GM23338 (cell line): ENCODE measurements around the gene TNIP3. TPM values are rescaled to one million over a fixed set of nuclear protein-coding genes. Genes with fewer than 3 reads are reported as not detected.

Experiments used
- ATAC-seq: fragments of 200-7000 bp; cut with Tn5 transposase; 3 replicates; pipeline ENCODE4 v1.9.1; 2020
- DNase-seq: peaks from one replicate; pipeline ENCODE4 v3.0.0-alpha.2; 2015; ENCODE audit warnings: low spot score
- H2AFZ ChIP-seq: fragments of 200-600 bp; sonication (generic); 2 replicates; pipeline ENCODE4 v1.8.0; 2016; ENCODE audit warnings: antibody characterized with exemption, mild to moderate bottlenecking, moderate library complexity
- H3F3A ChIP-seq: fragments of 200-600 bp; sonication (generic); replicated peaks from 2 replicates; pipeline ENCODE4 v1.8.0; 2017; ENCODE audit warnings: antibody characterized with exemption, mixed run types, low read depth
- H3K27ac ChIP-seq: fragments of 200-600 bp; sonication (generic); 2 replicates; pipeline ENCODE4 v1.6.1; 2016; ENCODE audit warnings: low read depth
- H3K27me3 ChIP-seq: fragments of 200-600 bp; sonication (generic); 2 replicates; pipeline ENCODE4 v1.8.0; 2016; ENCODE audit warnings: mild to moderate bottlenecking, mixed run types, moderate library complexity; ENCODE audit not compliant: insufficient read depth
- H3K36me3 ChIP-seq: fragments of 200-600 bp; sonication (generic); 2 replicates; pipeline ENCODE4 v1.8.0; 2016; ENCODE audit warnings: mild to moderate bottlenecking; ENCODE audit not compliant: insufficient read depth
- H3K4me1 ChIP-seq: fragments of 200-600 bp; sonication (generic); 2 replicates; pipeline ENCODE4 v1.8.0; 2016; ENCODE audit warnings: mild to moderate bottlenecking, moderate library complexity; ENCODE audit not compliant: insufficient read depth
- H3K4me2 ChIP-seq: fragments of 200-600 bp; sonication (generic); 2 replicates; pipeline ENCODE4 v1.7.1; 2017; ENCODE audit warnings: mixed run types
- H3K4me3 ChIP-seq: fragments of 200-600 bp; sonication (generic); 2 replicates; pipeline ENCODE4 v1.6.1; 2016; ENCODE audit warnings: mixed run types
- H3K79me2 ChIP-seq: fragments of 200-600 bp; sonication (generic); replicated peaks from 2 replicates; pipeline ENCODE4 v1.8.0; 2017; ENCODE audit warnings: mild to moderate bottlenecking; ENCODE audit not compliant: insufficient read depth
- H3K9me2 ChIP-seq: fragments of 200-600 bp; sonication (generic); 2 replicates; pipeline ENCODE4 v1.8.0; 2017; ENCODE audit not compliant: insufficient read depth
- H4K20me1 ChIP-seq: fragments of 200-600 bp; sonication (generic); replicated peaks from 2 replicates; pipeline ENCODE4 v1.8.0; 2017; ENCODE audit warnings: mild to moderate bottlenecking; ENCODE audit not compliant: insufficient read depth
- H3K27ac Mint-ChIP-seq: 2 replicates; pipeline ENCODE4 v1.8.0; 2020; ENCODE audit warnings: inconsistent platforms, mild to moderate bottlenecking, moderate library complexity, mixed read lengths
- H3K27me3 Mint-ChIP-seq: 3 replicates; pipeline ENCODE4 v1.8.0; 2022; ENCODE audit warnings: low read depth, mild to moderate bottlenecking, moderate library complexity, mixed read lengths, inconsistent platforms; ENCODE audit not compliant: insufficient read depth, poor library complexity
- H3K36me3 Mint-ChIP-seq: 3 replicates; pipeline ENCODE4 v1.8.0; 2021; ENCODE audit warnings: low read depth, mild to moderate bottlenecking, inconsistent platforms, moderate library complexity, mixed read lengths
- H3K4me1 Mint-ChIP-seq: 3 replicates; pipeline ENCODE4 v1.8.0; 2020; ENCODE audit warnings: mild to moderate bottlenecking, inconsistent platforms, mixed read lengths
- H3K4me3 Mint-ChIP-seq: 3 replicates; pipeline ENCODE4 v1.8.0; 2021; ENCODE audit warnings: moderate library complexity, mild to moderate bottlenecking, inconsistent platforms, mixed read lengths
- H3K9me3 Mint-ChIP-seq: 3 replicates; pipeline ENCODE4 v1.8.0; 2020; ENCODE audit warnings: moderate library complexity, mild to moderate bottlenecking, inconsistent platforms, mixed read lengths
- CREB1 ChIP-seq: fragments of 250-450 bp; sonication (Bioruptor Pico); IDR thresholded peaks from 2 replicates; pipeline ENCODE4 v1.5.0; 2020; ENCODE audit warnings: low read depth, mild to moderate bottlenecking, moderate library complexity
- CTCF ChIP-seq, 2 experiments: fragments of 200-600 bp in 1 of 2; sonication (generic) in 1 of 2; conservative IDR thresholded peaks; 2 replicates each; pipeline versions ENCODE4 v1.5.1 to v1.6.1; 2016 to 2017; ENCODE audit warnings: antibody characterized with exemption in 2 of 2, low read depth in 2 of 2, mild to moderate bottlenecking in 2 of 2, moderate library complexity in 1 of 2
- EZH2 ChIP-seq: fragments of 200-600 bp; sonication (generic); IDR thresholded peaks from one replicate; pipeline ENCODE4 v1.8.0; 2017; ENCODE audit warnings: antibody characterized with exemption, mild to moderate bottlenecking, low read depth; ENCODE audit not compliant: unreplicated experiment
- EZH2phosphoT487 ChIP-seq: fragments of 200-600 bp; sonication (generic); IDR thresholded peaks from one replicate; pipeline ENCODE4 v1.8.1; 2018; ENCODE audit warnings: antibody characterized with exemption; ENCODE audit not compliant: unreplicated experiment
- JUNB ChIP-seq: IDR thresholded peaks from one replicate; pipeline ENCODE4 v1.6.1; 2016; ENCODE audit warnings: antibody characterized with exemption; ENCODE audit not compliant: unreplicated experiment
- NANOG ChIP-seq: IDR thresholded peaks from 2 replicates; pipeline ENCODE4 v1.6.1; 2016; ENCODE audit warnings: antibody characterized with exemption, borderline replicate concordance
- POLR2AphosphoS5 ChIP-seq: IDR thresholded peaks from 2 replicates; pipeline ENCODE4 v1.6.1; 2016; ENCODE audit warnings: antibody characterized with exemption, low read depth
- STAT1 ChIP-seq: IDR thresholded peaks from one replicate; pipeline ENCODE4 v1.6.1; 2016; ENCODE audit warnings: antibody characterized with exemption; ENCODE audit not compliant: unreplicated experiment
- ZNF114 ChIP-seq: fragments of 250-450 bp; sonication (Bioruptor Pico); IDR thresholded peaks from 2 replicates; pipeline ENCODE4 v1.5.0; 2020; ENCODE audit warnings: mild to moderate bottlenecking, moderate library complexity
- ZNF331 ChIP-seq: fragments of 250-450 bp; sonication (Bioruptor Pico); IDR thresholded peaks from 2 replicates; pipeline ENCODE4 v1.5.0; 2020; ENCODE audit warnings: low read depth, mild to moderate bottlenecking, moderate library complexity
- ZNF462 ChIP-seq: fragments of 250-450 bp; sonication (Bioruptor Pico); IDR thresholded peaks from 2 replicates; pipeline ENCODE4 v1.5.0; 2020; ENCODE audit warnings: mild to moderate bottlenecking, moderate library complexity
- polyA plus RNA-seq: library from polyadenylated mRNA; unstranded; fragments of >200 nt; fragmentation: Nextera tagmentation; extraction: Ambion mirVana; gene quantifications from 2 replicates; pipeline ENCODE4 v1.2.1, GENCODE V29; 2016
- total RNA-seq: library from RNA; depleted of rRNA; stranded (reverse); fragments of >200 nt; shearing (Covaris generic); gene quantifications from 2 replicates; pipeline ENCODE4 v1.2.3, GENCODE V29; 2014
- TF ChIP-seq, protein P1 (sequence below): IDR thresholded peaks from one replicate; pipeline ENCODE4 v1.6.1; 2018; ENCODE audit warnings: antibody characterized with exemption; ENCODE audit not compliant: unreplicated experiment
- TF ChIP-seq, protein P2 (sequence below): IDR thresholded peaks from 2 replicates; pipeline ENCODE4 v1.6.1; 2016; ENCODE audit warnings: antibody characterized with exemption

Gene TNIP3
- total and polyA plus RNA-seq, 2 experiments from 2014 or later: not detected

GRCh38 chr4:121208244-121209007, 44.3 kb upstream of the TNIP3 start:
- Histone ChIP-seq H3K27me3 (no peaks in the 10 kb centered on the region), H3K9me2 (peaks cover 6% of the 10 kb centered on the region; the same call in 1 of the 2 replicates), H3K4me2 (no peak overlapping the region), H4K20me1 (no peaks in the 10 kb centered on the region), H3K4me3 (no peak overlapping the region), H3K27ac (no peak overlapping the region), H3K79me2 (no peaks in the 10 kb centered on the region), H2AFZ (no peak overlapping the region), H3K36me3 (no peaks in the 10 kb centered on the region), H3F3A (no peaks in the 10 kb centered on the region), H3K4me1 (no peaks in the 10 kb centered on the region)
- no peak overlapping the region for H3K4me3 Mint-ChIP-seq
- H3K27me3 Mint-ChIP-seq: no peaks in the 10 kb centered on the region
- H3K4me1 Mint-ChIP-seq: no peaks in the 10 kb centered on the region
- no peak overlapping the region for H3K27ac Mint-ChIP-seq
- TF ChIP-seq ZNF114 (CRISPR knock-in tag) (no peak), POLR2AphosphoS5 (no peak), STAT1 (no peak), JUNB (no peak), EZH2 (no peak), NANOG (no peak), CREB1 (CRISPR knock-in tag) (no peak), ZNF331 (CRISPR knock-in tag) (no peak), CTCF (conservative IDR thresholded peaks at IDR 0.05; ENCODE audit: low read depth in 2 of 2) (no peak), EZH2phosphoT487 (no peak), ZNF462 (CRISPR knock-in tag) (no peak)
- TF ChIP-seq, protein P1, sequence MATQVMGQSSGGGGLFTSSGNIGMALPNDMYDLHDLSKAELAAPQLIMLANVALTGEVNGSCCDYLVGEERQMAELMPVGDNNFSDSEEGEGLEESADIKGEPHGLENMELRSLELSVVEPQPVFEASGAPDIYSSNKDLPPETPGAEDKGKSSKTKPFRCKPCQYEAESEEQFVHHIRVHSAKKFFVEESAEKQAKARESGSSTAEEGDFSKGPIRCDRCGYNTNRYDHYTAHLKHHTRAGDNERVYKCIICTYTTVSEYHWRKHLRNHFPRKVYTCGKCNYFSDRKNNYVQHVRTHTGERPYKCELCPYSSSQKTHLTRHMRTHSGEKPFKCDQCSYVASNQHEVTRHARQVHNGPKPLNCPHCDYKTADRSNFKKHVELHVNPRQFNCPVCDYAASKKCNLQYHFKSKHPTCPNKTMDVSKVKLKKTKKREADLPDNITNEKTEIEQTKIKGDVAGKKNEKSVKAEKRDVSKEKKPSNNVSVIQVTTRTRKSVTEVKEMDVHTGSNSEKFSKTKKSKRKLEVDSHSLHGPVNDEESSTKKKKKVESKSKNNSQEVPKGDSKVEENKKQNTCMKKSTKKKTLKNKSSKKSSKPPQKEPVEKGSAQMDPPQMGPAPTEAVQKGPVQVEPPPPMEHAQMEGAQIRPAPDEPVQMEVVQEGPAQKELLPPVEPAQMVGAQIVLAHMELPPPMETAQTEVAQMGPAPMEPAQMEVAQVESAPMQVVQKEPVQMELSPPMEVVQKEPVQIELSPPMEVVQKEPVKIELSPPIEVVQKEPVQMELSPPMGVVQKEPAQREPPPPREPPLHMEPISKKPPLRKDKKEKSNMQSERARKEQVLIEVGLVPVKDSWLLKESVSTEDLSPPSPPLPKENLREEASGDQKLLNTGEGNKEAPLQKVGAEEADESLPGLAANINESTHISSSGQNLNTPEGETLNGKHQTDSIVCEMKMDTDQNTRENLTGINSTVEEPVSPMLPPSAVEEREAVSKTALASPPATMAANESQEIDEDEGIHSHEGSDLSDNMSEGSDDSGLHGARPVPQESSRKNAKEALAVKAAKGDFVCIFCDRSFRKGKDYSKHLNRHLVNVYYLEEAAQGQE: no peak
- TF ChIP-seq, protein P2, sequence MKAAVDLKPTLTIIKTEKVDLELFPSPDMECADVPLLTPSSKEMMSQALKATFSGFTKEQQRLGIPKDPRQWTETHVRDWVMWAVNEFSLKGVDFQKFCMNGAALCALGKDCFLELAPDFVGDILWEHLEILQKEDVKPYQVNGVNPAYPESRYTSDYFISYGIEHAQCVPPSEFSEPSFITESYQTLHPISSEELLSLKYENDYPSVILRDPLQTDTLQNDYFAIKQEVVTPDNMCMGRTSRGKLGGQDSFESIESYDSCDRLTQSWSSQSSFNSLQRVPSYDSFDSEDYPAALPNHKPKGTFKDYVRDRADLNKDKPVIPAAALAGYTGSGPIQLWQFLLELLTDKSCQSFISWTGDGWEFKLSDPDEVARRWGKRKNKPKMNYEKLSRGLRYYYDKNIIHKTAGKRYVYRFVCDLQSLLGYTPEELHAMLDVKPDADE: no peak
- no peaks in the 10 kb centered on the region for H3K9me3 Mint-ChIP-seq
- ATAC-seq (no peak), DNase-seq (no peak)
- no peaks in the 10 kb centered on the region for H3K36me3 Mint-ChIP-seq
